Parietal lobe (tissue), 2 donors: ENCODE measurements around the gene MAGEA9. TPM values are rescaled to one million over a fixed set of nuclear protein-coding genes. Genes with fewer than 3 reads are reported as not detected.

Experiments
- small RNA-seq: library from RNA; depleted of rRNA; stranded (forward); fragments of <200 nt; gene quantifications from one replicate; pipeline ENCODE3, GENCODE V24; 2014; ENCODE audit warnings: low replicate concordance
- total RNA-seq: library from RNA; depleted of rRNA; stranded (reverse); fragments of >200 nt; gene quantifications from one replicate; pipeline ENCODE4 v1.2.3, GENCODE V29; 2014

Gene MAGEA9
- not detected for total RNA-seq

GRCh38 chrX:149781727-149782126 lies at the start of gene MAGEA9:
TSS of gene MAGEA9 (plus strand) at chrX:149781930. CDS start at chrX:149786211, 4,281 bp downstream.

GRCh38 chrX:149773768-149774167 lies 8.0 kb upstream of the MAGEA9 start, which contains the start of gene HSFX1:
TSS of gene HSFX1 (plus strand) at chrX:149774068. CDS start at chrX:149774682, 614 bp downstream.

Small RNA genes lying within 50 kb of the gene (small RNA-seq; reads per million reads assigned to genes)
- gene AC244098.1: not detected
- gene AC244098.2: not detected
- not detected for gene AC244098.3

Other genes with a start within 250 kb of the MAGEA9 start
- 20.7 TPM for gene EOLA1, start 240.9 kb upstream of the MAGEA9 start, total RNA-seq
- gene HSFX3, start 232.0 kb upstream of the MAGEA9 start, total RNA-seq: not detected
- not detected for gene MAGEA9B, start 194.5 kb upstream of the MAGEA9 start, total RNA-seq
- gene HSFX2, start 186.6 kb upstream of the MAGEA9 start, total RNA-seq: 1.9 TPM
- 59.8 TPM for gene TMEM185A, start 150.1 kb upstream of the MAGEA9 start, total RNA-seq
- gene MAGEA11, start 69.9 kb upstream of the MAGEA9 start, total RNA-seq: not detected
- 4.4 TPM for gene HSFX1, start 7.9 kb upstream of the MAGEA9 start, total RNA-seq
- gene MAGEA8, start 99.3 kb downstream of the MAGEA9 start, total RNA-seq: not detected
- gene HSFX4, start 147.6 kb downstream of the MAGEA9 start, total RNA-seq: not detected
- gene EOLA2, start 156.6 kb downstream of the MAGEA9 start, total RNA-seq: 19.4 TPM